Measurements from ENCODE around the gene DPYD. TPM values are rescaled to one million over a fixed set of nuclear protein-coding genes. Genes with fewer than 3 reads are reported as not detected.

Gene DPYD
- total RNA-seq, 2 experiments from 2014 or later = 42.1 to 44.6 TPM

GRCh38 chr1:97108179-97108578 lies 812.7 kb downstream of the DPYD start:
- Mint-ChIP-seq H3K27me3 (no peaks in the 10 kb centered on the region), H3K9me3 (no peaks in the 10 kb centered on the region), H3K4me3 (no peak overlapping the region), H3K4me1 (no peaks in the 10 kb centered on the region), H3K27ac (no peak overlapping the region), H3K36me3 (ENCODE audit: low read depth) (no peaks in the 10 kb centered on the region)
- DNase-seq = no peak
- CTCF ChIA-PET = no interaction called here
- POLR2A ChIA-PET = no interaction called here

DNA sequence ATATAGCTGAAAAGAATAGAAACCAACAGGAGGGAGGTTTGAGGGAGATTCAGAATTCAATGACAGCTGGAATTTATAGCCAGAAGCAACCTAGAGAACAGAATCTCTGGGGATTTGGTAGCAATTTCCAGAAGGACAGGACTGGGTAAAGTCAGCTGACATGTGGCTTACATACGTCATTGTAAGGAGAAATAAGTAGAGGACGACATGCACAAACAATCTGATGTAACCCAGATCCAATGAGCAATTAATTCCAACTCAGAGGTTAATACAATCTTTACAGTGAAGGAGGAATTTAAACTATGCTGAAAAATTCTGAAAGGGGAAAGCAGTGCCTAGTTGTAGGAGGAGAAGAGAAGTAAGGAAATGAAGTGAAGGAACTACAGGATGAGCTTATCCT lies 815.3 kb downstream of the DPYD start:
- Mint-ChIP-seq H3K36me3 (ENCODE audit: low read depth) (no peaks in the 10 kb centered on the region), H3K4me1 (no peaks in the 10 kb centered on the region), H3K9me3 (no peaks in the 10 kb centered on the region), H3K4me3 (no peak overlapping the region), H3K27me3 (no peaks in the 10 kb centered on the region), H3K27ac (no peak overlapping the region)
- no peak for DNase-seq
- CTCF ChIA-PET = no interaction called here
- POLR2A ChIA-PET = no interaction called here

GRCh38 chr1:97101509-97101908 lies 819.3 kb downstream of the DPYD start:
- ChIA-PET POLR2A (no interaction called here), CTCF (no interaction called here)
- Mint-ChIP-seq H3K36me3 (ENCODE audit: low read depth) (peaks cover 10% of the 10 kb centered on the region), H3K27ac (no peak overlapping the region), H3K4me1 (no peaks in the 10 kb centered on the region), H3K4me3 (no peak overlapping the region), H3K9me3 (no peaks in the 10 kb centered on the region), H3K27me3 (no peaks in the 10 kb centered on the region)
- DNase-seq = no peak

- Mint-ChIP-seq H3K4me1 (no peaks in the 10 kb centered on the region), H3K27me3 (no peaks in the 10 kb centered on the region), H3K9me3 (no peaks in the 10 kb centered on the region), H3K36me3 (ENCODE audit: low read depth) (peaks cover 10% of the 10 kb centered on the region), H3K4me3 (no peak overlapping the region), H3K27ac (no peak overlapping the region)
- CTCF ChIA-PET = no interaction called here
- POLR2A ChIA-PET = no interaction called here
- DNase-seq = no peak
Observed at GRCh38 chr1:97097404-97097925, 823.4 kb downstream of the DPYD start.

DNA sequence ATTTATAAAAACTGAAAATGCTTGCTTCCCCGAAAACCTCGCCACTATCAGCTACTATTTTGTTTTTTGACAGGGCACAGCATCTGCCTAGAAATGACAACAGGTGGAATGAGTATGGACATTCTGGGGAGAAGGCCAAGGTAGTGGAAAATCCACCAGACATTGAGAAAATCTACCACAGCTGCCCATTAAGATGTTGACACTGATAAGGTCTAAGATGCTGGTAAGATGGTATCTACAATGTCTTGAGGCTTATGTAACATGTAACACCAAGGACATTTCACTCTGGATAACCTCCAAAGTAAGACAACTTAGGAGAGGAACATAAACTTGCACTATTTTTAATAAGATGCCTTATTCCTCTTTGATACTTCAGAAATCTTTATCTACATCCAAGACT lies 825.1 kb downstream of the DPYD start:
- CTCF ChIA-PET = no interaction called here
- no peak for DNase-seq
- Mint-ChIP-seq H3K27ac (no peak overlapping the region), H3K4me1 (peaks cover 1% of the 10 kb centered on the region), H3K27me3 (no peaks in the 10 kb centered on the region), H3K4me3 (no peak overlapping the region), H3K9me3 (no peaks in the 10 kb centered on the region), H3K36me3 (ENCODE audit: low read depth) (peaks cover 10% of the 10 kb centered on the region)
- POLR2A ChIA-PET = no interaction called here

DNA sequence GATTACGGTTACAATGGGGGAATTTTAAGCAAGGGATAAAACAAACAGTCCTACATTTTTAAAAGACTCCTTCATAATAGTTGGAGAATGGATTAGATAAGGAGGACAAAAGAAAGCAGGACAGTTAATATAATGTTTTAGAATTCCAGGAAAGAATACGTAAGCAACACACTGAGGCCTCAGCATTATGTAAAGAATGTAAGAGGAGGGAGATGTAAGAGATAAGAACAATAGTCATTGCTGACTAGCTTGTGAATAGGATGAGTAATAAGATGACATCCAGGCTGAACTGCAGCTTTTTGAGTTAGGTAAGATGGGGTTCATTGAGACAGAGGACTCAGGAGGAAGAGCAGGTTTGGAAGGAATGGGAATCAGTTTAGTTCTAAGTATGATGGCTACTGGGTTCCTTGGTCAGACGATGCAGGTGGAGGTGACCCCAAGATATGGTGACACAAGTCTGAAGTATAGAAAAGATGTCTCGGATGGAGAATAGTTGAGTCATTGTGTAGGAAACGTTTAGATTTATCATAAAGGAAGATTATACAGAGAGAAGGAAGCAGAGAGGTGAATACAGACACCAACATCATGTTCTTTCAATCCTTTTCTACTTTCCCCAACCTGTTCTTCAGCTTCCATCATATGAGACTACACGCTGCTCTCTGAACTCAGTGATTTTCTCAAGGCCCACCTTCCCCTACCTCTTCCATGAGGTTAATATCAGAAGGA lies 826.4 kb downstream of the DPYD start:
- no peaks in the 10 kb centered on the region for H3K27me3 Mint-ChIP-seq
- POLR2A ChIA-PET = no interaction called here
- DNase-seq = no peak
- no peak overlapping the region for H3K27ac Mint-ChIP-seq
- CTCF ChIA-PET = no interaction called here
- peaks cover 10% of the 10 kb centered on the region for H3K36me3 Mint-ChIP-seq (ENCODE audit: low read depth)
- no peak overlapping the region for H3K4me3 Mint-ChIP-seq
- no peaks in the 10 kb centered on the region for H3K9me3 Mint-ChIP-seq
- H3K4me1 Mint-ChIP-seq = peaks cover 1% of the 10 kb centered on the region

- Mint-ChIP-seq H3K4me3 (no peak overlapping the region), H3K27ac (no peak overlapping the region), H3K9me3 (no peaks in the 10 kb centered on the region), H3K36me3 (ENCODE audit: low read depth) (peaks cover 10% of the 10 kb centered on the region), H3K4me1 (peaks cover 1% of the 10 kb centered on the region), H3K27me3 (no peaks in the 10 kb centered on the region)
- ChIA-PET POLR2A (no interaction called here), CTCF (no interaction called here)
- DNase-seq = no peak
Observed at GRCh38 chr1:97093741-97094140, 827.1 kb downstream of the DPYD start.

- H3K36me3 Mint-ChIP-seq (ENCODE audit: low read depth) = peaks cover 10% of the 10 kb centered on the region
- no peak overlapping the region for H3K4me3 Mint-ChIP-seq
- no peaks in the 10 kb centered on the region for H3K9me3 Mint-ChIP-seq
- ChIA-PET POLR2A (no interaction called here), CTCF (no interaction called here)
- no peak overlapping the region for H3K27ac Mint-ChIP-seq
- H3K4me1 Mint-ChIP-seq = peaks cover 1% of the 10 kb centered on the region
- no peak for DNase-seq
- H3K27me3 Mint-ChIP-seq = no peaks in the 10 kb centered on the region
Observed at GRCh38 chr1:97092824-97093223, 828.0 kb downstream of the DPYD start.

- no peaks in the 10 kb centered on the region for H3K27me3 Mint-ChIP-seq
Observed at GRCh38 chr1:97091679-97092078, 829.2 kb downstream of the DPYD start.

GRCh38 chr1:97091263-97091662 lies 829.6 kb downstream of the DPYD start:
- no peaks in the 10 kb centered on the region for H3K9me3 Mint-ChIP-seq
- no peak overlapping the region for H3K27ac Mint-ChIP-seq
- DNase-seq = no peak
- CTCF ChIA-PET = no interaction called here
- H3K27me3 Mint-ChIP-seq = no peaks in the 10 kb centered on the region
- POLR2A ChIA-PET = no interaction called here
- H3K4me3 Mint-ChIP-seq = no peak overlapping the region
- H3K4me1 Mint-ChIP-seq = peaks cover 1% of the 10 kb centered on the region
- H3K36me3 Mint-ChIP-seq (ENCODE audit: low read depth) = no peaks in the 10 kb centered on the region

More at GRCh38 chr1:97091679-97092078, 829.2 kb downstream of the DPYD start:
- Mint-ChIP-seq H3K4me1 (peaks cover 1% of the 10 kb centered on the region), H3K36me3 (ENCODE audit: low read depth) (peaks cover under 1% of the 10 kb centered on the region), H3K27ac (no peak overlapping the region), H3K4me3 (no peak overlapping the region), H3K9me3 (no peaks in the 10 kb centered on the region)
- CTCF ChIA-PET = no interaction called here
- DNase-seq = no peak
- POLR2A ChIA-PET = no interaction called here

DNA sequence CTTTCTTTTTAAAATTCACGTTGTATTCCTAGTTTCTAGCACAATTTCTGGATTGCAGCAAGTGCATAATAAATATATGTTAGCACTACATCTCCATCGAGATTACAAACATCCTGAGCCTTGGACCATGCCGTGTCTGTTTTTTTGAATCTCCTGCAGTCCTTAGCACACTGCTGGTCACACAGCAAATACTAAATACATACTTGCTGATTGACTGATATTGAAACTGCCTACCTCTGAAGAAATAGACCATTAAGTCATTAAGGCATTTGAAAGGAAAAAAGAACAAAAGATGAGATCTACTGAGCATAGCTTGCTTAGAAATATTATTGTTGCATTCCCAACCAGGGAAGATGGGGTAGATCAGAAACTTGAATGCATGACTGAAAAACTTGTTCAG lies 830.1 kb downstream of the DPYD start:
- CTCF ChIA-PET = no interaction called here
- H3K4me3 Mint-ChIP-seq = no peak overlapping the region
- no peaks in the 10 kb centered on the region for H3K27me3 Mint-ChIP-seq
- no peaks in the 10 kb centered on the region for H3K9me3 Mint-ChIP-seq
- no peak for DNase-seq
- H3K27ac Mint-ChIP-seq = no peak overlapping the region
- POLR2A ChIA-PET = no interaction called here
- H3K4me1 Mint-ChIP-seq = peaks cover 1% of the 10 kb centered on the region
- H3K36me3 Mint-ChIP-seq (ENCODE audit: low read depth) = no peaks in the 10 kb centered on the region

- no peaks in the 10 kb centered on the region for H3K27me3 Mint-ChIP-seq
- CTCF ChIA-PET = no interaction called here
- no peaks in the 10 kb centered on the region for H3K9me3 Mint-ChIP-seq
- no peak overlapping the region for H3K27ac Mint-ChIP-seq
- POLR2A ChIA-PET = no interaction called here
- no peaks in the 10 kb centered on the region for H3K36me3 Mint-ChIP-seq (ENCODE audit: low read depth)
- H3K4me3 Mint-ChIP-seq = no peak overlapping the region
- peaks cover 1% of the 10 kb centered on the region for H3K4me1 Mint-ChIP-seq
- no peak for DNase-seq
Observed at GRCh38 chr1:97089173-97089572, 831.7 kb downstream of the DPYD start.

- Mint-ChIP-seq H3K36me3 (ENCODE audit: low read depth) (no peaks in the 10 kb centered on the region), H3K4me3 (no peak overlapping the region), H3K27me3 (no peaks in the 10 kb centered on the region), H3K9me3 (no peaks in the 10 kb centered on the region), H3K4me1 (peaks cover 1% of the 10 kb centered on the region), H3K27ac (no peak overlapping the region)
- ChIA-PET CTCF (no interaction called here), POLR2A (no interaction called here)
- DNase-seq = no peak
Observed at GRCh38 chr1:97088391-97088790, 832.4 kb downstream of the DPYD start.

- ChIA-PET POLR2A (no interaction called here), CTCF (no interaction called here)
- no peaks in the 10 kb centered on the region for H3K4me1 Mint-ChIP-seq
- H3K36me3 Mint-ChIP-seq (ENCODE audit: low read depth) = no peaks in the 10 kb centered on the region
- DNase-seq = no peak
- H3K27ac Mint-ChIP-seq = no peak overlapping the region
- H3K4me3 Mint-ChIP-seq = no peak overlapping the region
- H3K27me3 Mint-ChIP-seq = no peaks in the 10 kb centered on the region
- H3K9me3 Mint-ChIP-seq = no peaks in the 10 kb centered on the region
Observed at GRCh38 chr1:97084546-97084945, 836.3 kb downstream of the DPYD start.
